Astrocyte (in vitro differentiated cells and primary cell): ENCODE results near the gene PLCB4. TPM values are rescaled to one million over a fixed set of nuclear protein-coding genes. Genes with fewer than 3 reads are reported as not detected.

Experiments used
- DNase-seq: peaks from one replicate; pipeline ENCODE4 v3.0.0-alpha.2; 2010; ENCODE audit warnings: low read depth
- FAIRE-seq: peaks from 2 replicates; lab custom pipeline; 2011; peaks lifted over from hg19 to GRCh38; lab: Jason Lieb, UNC
- H2AFZ ChIP-seq: 2 replicates; pipeline ENCODE4 v1.6.0; 2012; ENCODE audit warnings: low read depth, low read length, inconsistent platforms
- H3K27ac ChIP-seq: 2 replicates; pipeline ENCODE4 v1.5.1; 2011; ENCODE audit warnings: low read depth, low read length, inconsistent platforms
- H3K27me3 ChIP-seq: 2 replicates; pipeline ENCODE4 v1.6.0; 2011; ENCODE audit warnings: low read length, inconsistent platforms; ENCODE audit not compliant: insufficient read depth
- H3K36me3 ChIP-seq: 2 replicates; pipeline ENCODE4 v1.5.1; 2011; ENCODE audit warnings: low read length, inconsistent platforms; ENCODE audit not compliant: insufficient read depth
- H3K4me1 ChIP-seq: 2 replicates; pipeline ENCODE4 v1.5.1; 2011; ENCODE audit warnings: low read length, inconsistent platforms; ENCODE audit not compliant: insufficient read depth
- H3K4me2 ChIP-seq: 2 replicates; pipeline ENCODE4 v1.6.0; 2012; ENCODE audit warnings: low read length, inconsistent platforms
- H3K4me3 ChIP-seq: 2 replicates; pipeline ENCODE4 v1.5.1; 2011; ENCODE audit warnings: low read depth, mild to moderate bottlenecking, low read length, inconsistent platforms; ENCODE audit not compliant: insufficient read depth
- H3K79me2 ChIP-seq: 2 replicates; pipeline ENCODE4 v1.6.0; 2012; ENCODE audit warnings: mild to moderate bottlenecking, low read length, inconsistent platforms; ENCODE audit not compliant: insufficient read depth
- H3K9ac ChIP-seq: 2 replicates; pipeline ENCODE4 v1.6.0; 2012; ENCODE audit warnings: mild to moderate bottlenecking, low read length, inconsistent platforms
- H3K9me3 ChIP-seq: 2 replicates; pipeline ENCODE4 v1.5.1; 2012; ENCODE audit warnings: low read depth, mild to moderate bottlenecking, low read length, inconsistent platforms; ENCODE audit not compliant: insufficient read depth
- H4K20me1 ChIP-seq: 2 replicates; pipeline ENCODE4 v1.6.0; 2012; ENCODE audit warnings: low read length, inconsistent platforms; ENCODE audit not compliant: insufficient read depth
- H3K27ac Mint-ChIP-seq: one replicate; pipeline ENCODE4 v1.8.0; 2021; ENCODE audit warnings: mild to moderate bottlenecking, mixed read lengths; ENCODE audit not compliant: unreplicated experiment
- H3K27me3 Mint-ChIP-seq: one replicate; pipeline ENCODE4 v1.8.0; 2021; ENCODE audit warnings: low read depth, mixed read lengths; ENCODE audit not compliant: unreplicated experiment
- H3K36me3 Mint-ChIP-seq: one replicate; pipeline ENCODE4 v1.8.0; 2021; ENCODE audit warnings: low read depth, mixed read lengths; ENCODE audit not compliant: unreplicated experiment
- H3K4me1 Mint-ChIP-seq: one replicate; pipeline ENCODE4 v1.8.0; 2021; ENCODE audit warnings: low read depth, mixed read lengths; ENCODE audit not compliant: unreplicated experiment
- H3K4me3 Mint-ChIP-seq: one replicate; pipeline ENCODE4 v1.8.0; 2021; ENCODE audit warnings: mild to moderate bottlenecking, moderate library complexity, mixed read lengths; ENCODE audit not compliant: unreplicated experiment
- H3K9me3 Mint-ChIP-seq: one replicate; pipeline ENCODE4 v1.8.0; 2021; ENCODE audit warnings: mild to moderate bottlenecking, mixed read lengths; ENCODE audit not compliant: unreplicated experiment
- EZH2 ChIP-seq: IDR thresholded peaks from 2 replicates; pipeline ENCODE4 v1.6.1; 2012; ENCODE audit warnings: mild to moderate bottlenecking, low read length, inconsistent platforms; ENCODE audit not compliant: insufficient read depth
- total RNA-seq: library from RNA; stranded (reverse); gene quantifications from 2 replicates; pipeline ENCODE4 v1.2.1, GENCODE V29; 2021
- TF ChIP-seq, protein P1 (sequence below): IDR thresholded peaks from 2 replicates; pipeline ENCODE4 v1.5.1; 2011; ENCODE audit warnings: low read depth, mild to moderate bottlenecking, inconsistent platforms, low read length, moderate library complexity; ENCODE audit not compliant: insufficient read depth

Gene PLCB4
- total RNA-seq, 1 donor from 2014 or later: 58.2 TPM

DNA sequence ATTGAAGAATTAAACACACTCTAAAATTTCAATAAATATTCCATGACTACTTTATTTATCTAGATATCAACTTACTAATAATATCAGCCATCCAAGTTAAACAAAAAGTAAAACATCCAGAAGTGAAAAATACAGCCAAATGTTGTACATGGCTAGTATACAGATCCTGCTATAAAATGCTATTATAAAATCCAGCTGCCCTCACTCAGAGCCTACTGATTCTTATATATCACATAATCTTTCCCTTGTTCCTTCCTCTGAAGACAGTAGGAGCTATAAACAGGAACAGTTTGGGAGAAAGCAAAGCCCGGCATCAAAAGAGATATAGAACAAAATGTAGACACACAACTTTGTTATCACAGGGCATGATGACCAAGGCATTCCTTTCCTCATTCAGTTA is 212.9 kb downstream of the PLCB4 start:
- Histone ChIP-seq H3K4me3 (no peak overlapping the region), H3K27me3 (no peaks in the 10 kb centered on the region), H3K4me2 (no peak overlapping the region), H3K4me1 (peaks cover 5% of the 10 kb centered on the region), H2AFZ (no peak overlapping the region), H4K20me1 (no peaks in the 10 kb centered on the region), H3K9me3 (no peaks in the 10 kb centered on the region), H3K79me2 (no peaks in the 10 kb centered on the region), H3K36me3 (no peaks in the 10 kb centered on the region), H3K9ac (no peak overlapping the region), H3K27ac (no peak overlapping the region)
- no peaks in the 10 kb centered on the region for H3K27me3 Mint-ChIP-seq
- no peak for FAIRE-seq
- TF ChIP-seq, protein P1, sequence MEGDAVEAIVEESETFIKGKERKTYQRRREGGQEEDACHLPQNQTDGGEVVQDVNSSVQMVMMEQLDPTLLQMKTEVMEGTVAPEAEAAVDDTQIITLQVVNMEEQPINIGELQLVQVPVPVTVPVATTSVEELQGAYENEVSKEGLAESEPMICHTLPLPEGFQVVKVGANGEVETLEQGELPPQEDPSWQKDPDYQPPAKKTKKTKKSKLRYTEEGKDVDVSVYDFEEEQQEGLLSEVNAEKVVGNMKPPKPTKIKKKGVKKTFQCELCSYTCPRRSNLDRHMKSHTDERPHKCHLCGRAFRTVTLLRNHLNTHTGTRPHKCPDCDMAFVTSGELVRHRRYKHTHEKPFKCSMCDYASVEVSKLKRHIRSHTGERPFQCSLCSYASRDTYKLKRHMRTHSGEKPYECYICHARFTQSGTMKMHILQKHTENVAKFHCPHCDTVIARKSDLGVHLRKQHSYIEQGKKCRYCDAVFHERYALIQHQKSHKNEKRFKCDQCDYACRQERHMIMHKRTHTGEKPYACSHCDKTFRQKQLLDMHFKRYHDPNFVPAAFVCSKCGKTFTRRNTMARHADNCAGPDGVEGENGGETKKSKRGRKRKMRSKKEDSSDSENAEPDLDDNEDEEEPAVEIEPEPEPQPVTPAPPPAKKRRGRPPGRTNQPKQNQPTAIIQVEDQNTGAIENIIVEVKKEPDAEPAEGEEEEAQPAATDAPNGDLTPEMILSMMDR: no peak
- no peak for TF ChIP-seq EZH2
- H3K4me1 Mint-ChIP-seq: peaks cover 10% of the 10 kb centered on the region
- H3K4me3 Mint-ChIP-seq: no peak overlapping the region
- H3K27ac Mint-ChIP-seq: no peak overlapping the region
- H3K9me3 Mint-ChIP-seq: no peaks in the 10 kb centered on the region
- DNase-seq: no peak
- peaks cover 4% of the 10 kb centered on the region for H3K36me3 Mint-ChIP-seq

DNA sequence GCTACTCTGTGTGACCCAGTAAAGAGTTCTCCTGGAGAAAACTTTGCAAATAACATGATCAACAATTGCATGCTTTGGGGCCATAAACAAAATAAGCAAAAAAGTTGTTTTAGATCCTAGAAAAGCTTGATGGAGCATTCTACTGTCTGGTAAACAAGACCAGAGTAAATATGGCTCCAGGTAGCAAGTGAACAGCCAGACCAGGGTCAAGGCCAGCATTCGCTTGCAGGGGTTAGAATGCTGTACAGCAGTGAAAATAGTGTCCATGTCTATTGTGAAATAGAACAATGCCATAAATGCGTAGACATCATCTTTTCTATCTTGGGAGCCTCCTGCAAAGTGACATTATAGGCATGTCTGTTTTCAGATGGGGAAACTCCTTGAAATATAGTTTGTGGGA is 216.7 kb downstream of the PLCB4 start:
- H3K4me2 ChIP-seq: no peak overlapping the region
- no peak for DNase-seq

More for the DNA sequence above, 216.7 kb downstream of the PLCB4 start:
- no peak for TF ChIP-seq EZH2
- TF ChIP-seq, protein P1: no peak
- no peaks in the 10 kb centered on the region for H3K36me3 ChIP-seq
- no peaks in the 10 kb centered on the region for H3K9me3 ChIP-seq
- no peak overlapping the region for H3K4me3 ChIP-seq
- peaks cover 5% of the 10 kb centered on the region for H3K4me1 ChIP-seq
- Mint-ChIP-seq H3K36me3 (peaks cover 3% of the 10 kb centered on the region), H3K27ac (no peak overlapping the region), H3K9me3 (no peaks in the 10 kb centered on the region), H3K4me3 (no peak overlapping the region), H3K4me1 (peaks cover 13% of the 10 kb centered on the region), H3K27me3 (no peaks in the 10 kb centered on the region)
- H3K9ac ChIP-seq: no peak overlapping the region
- H3K27ac ChIP-seq: no peak overlapping the region
- FAIRE-seq: no peak
- no peaks in the 10 kb centered on the region for H3K27me3 ChIP-seq
- no peaks in the 10 kb centered on the region for H4K20me1 ChIP-seq
- no peak overlapping the region for H2AFZ ChIP-seq
- H3K79me2 ChIP-seq: no peaks in the 10 kb centered on the region
